Ovary (tissue), 3 donors: ENCODE data around the gene SPATA3.

ENCODE experiments used
- EP300 ChIP-seq: sonication (generic); formaldehyde crosslinking; IDR thresholded peaks from one replicate; pipeline ENCODE4 v1.6.1; 2017; ENCODE audit warnings: antibody characterized with exemption
- POLR2A ChIP-seq: fragments of 450-650 bp; IDR thresholded peaks from one replicate; pipeline ENCODE4 v1.6.1; 2017; ENCODE audit warnings: antibody characterized with exemption, mild to moderate bottlenecking, moderate library complexity
- TF ChIP-seq, protein P1 (sequence below), 3 donors: fragments of 450-650 bp in 2 of 3; fragments of 200-600 bp in 1 of 3; IDR thresholded peaks; one replicate each; pipeline versions ENCODE4 v1.5.1 to v1.8.0; 2016 to 2022; ENCODE audit warnings: antibody characterized with exemption in 3 of 3, mild to moderate bottlenecking in 1 of 3
- donor health status: DM: no; HTN: no; CAD: no.

DNA sequence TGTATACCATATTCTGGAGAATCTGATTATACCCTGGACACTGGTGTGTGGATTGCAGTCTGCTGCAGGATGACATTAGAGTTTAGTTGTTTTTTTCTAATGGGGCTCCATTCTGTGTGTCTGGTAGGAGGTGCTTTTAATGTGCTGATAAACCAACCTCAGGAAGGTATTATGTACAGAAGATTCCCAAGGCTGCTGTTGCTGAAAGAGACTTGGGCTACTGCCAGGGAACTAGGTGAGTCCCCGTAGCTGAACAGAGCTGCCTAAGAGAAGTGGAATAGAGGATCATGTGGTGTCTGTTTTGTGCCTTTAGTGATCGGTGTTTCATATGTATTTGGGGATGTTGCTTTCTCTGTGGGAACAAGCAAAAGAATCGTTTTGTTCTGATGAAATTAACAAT is 16.5 kb downstream of the SPATA3 start:
- TF ChIP-seq, protein P1, sequence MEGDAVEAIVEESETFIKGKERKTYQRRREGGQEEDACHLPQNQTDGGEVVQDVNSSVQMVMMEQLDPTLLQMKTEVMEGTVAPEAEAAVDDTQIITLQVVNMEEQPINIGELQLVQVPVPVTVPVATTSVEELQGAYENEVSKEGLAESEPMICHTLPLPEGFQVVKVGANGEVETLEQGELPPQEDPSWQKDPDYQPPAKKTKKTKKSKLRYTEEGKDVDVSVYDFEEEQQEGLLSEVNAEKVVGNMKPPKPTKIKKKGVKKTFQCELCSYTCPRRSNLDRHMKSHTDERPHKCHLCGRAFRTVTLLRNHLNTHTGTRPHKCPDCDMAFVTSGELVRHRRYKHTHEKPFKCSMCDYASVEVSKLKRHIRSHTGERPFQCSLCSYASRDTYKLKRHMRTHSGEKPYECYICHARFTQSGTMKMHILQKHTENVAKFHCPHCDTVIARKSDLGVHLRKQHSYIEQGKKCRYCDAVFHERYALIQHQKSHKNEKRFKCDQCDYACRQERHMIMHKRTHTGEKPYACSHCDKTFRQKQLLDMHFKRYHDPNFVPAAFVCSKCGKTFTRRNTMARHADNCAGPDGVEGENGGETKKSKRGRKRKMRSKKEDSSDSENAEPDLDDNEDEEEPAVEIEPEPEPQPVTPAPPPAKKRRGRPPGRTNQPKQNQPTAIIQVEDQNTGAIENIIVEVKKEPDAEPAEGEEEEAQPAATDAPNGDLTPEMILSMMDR (IDR thresholded peaks at IDR 0.05): no peak
- TF ChIP-seq POLR2A: no peak
- TF ChIP-seq EP300: no peak
